CD4-positive, alpha-beta T cell treated with Interleukin-6 for 4 hours (primary cell): Measurements from ENCODE around the gene MED16.
"Not testable (repeated sequence)": the region's sequence is repeated elsewhere in the genome, so short reads cannot be mapped to it uniquely, and the experiment has no call there.

Experiments used
- DNase-seq: peaks from one replicate; pipeline ENCODE4 v3.0.0-alpha.2; 2020; ENCODE audit warnings: mixed read lengths

Gene MED16

GRCh38 chr19:869245-870177 is 23.5 kb downstream of the MED16 start:
- DNase-seq: no peak

- no peak for DNase-seq
Measured at GRCh38 chr19:868458-869244, 24.3 kb downstream of the MED16 start.

- DNase-seq: no peak
Measured at GRCh38 chr19:867855-868457, 25.0 kb downstream of the MED16 start.

GRCh38 chr19:867301-867793 is 25.6 kb downstream of the MED16 start:
- DNase-seq: no peak

GRCh38 chr19:866769-867300 is 26.2 kb downstream of the MED16 start:
- DNase-seq: no peak

- no peak for DNase-seq
Measured at GRCh38 chr19:863315-863620, 29.7 kb downstream of the MED16 start.

- DNase-seq: peak; percentile 79
Measured at GRCh38 chr19:862581-863314, 30.2 kb downstream of the MED16 start.

- peak; percentile 64 for DNase-seq
Measured at GRCh38 chr19:861756-862580, 31.0 kb downstream of the MED16 start.

- no peak for DNase-seq
Measured at GRCh38 chr19:861141-861755, 31.7 kb downstream of the MED16 start.

- DNase-seq: no peak
Measured at GRCh38 chr19:858868-859843, 33.8 kb downstream of the MED16 start, which contains the start of gene CFD. Gene CFD, plus strand, starts transcription at chr19:859664. Its CDS starts 26 bp downstream, at chr19:859690.

GRCh38 chr19:858284-858683 is 34.7 kb downstream of the MED16 start:
- no peak for DNase-seq

- no peak for DNase-seq
Measured at GRCh38 chr19:855566-856120, 37.3 kb downstream of the MED16 start.

GRCh38 chr19:855142-855541 is 37.8 kb downstream of the MED16 start:
- no peak for DNase-seq

- no peak for DNase-seq
Measured at GRCh38 chr19:854549-854948, 38.4 kb downstream of the MED16 start.

GRCh38 chr19:853614-854220 is 39.3 kb downstream of the MED16 start:
- DNase-seq: not testable (repeated sequence)

GRCh38 chr19:853014-853585 is 39.9 kb downstream of the MED16 start:
- no peak for DNase-seq

GRCh38 chr19:852136-853013 is 40.6 kb downstream of the MED16 start, which contains the start of gene ELANE:
Gene ELANE, plus strand, starts transcription at chr19:852303. Its CDS starts 26 bp downstream, at chr19:852329.
- no peak for DNase-seq
